HEK293 (cell line): ENCODE measurements around the gene KRTAP4-7.

Experiments used
- CTCF ChIA-PET: fragments of 350-600 bp; formaldehyde crosslinking; extraction: SDS; loops from one replicate; lab custom pipeline; 2021; ENCODE audit warnings: antibody characterized with exemption; lab: Yijun Ruan, JAX
- POLR2A ChIA-PET: fragments of 300-600 bp; formaldehyde crosslinking; extraction: SDS; loops from one replicate; lab custom pipeline; 2020; ENCODE audit warnings: antibody characterized with exemption, inconsistent platforms; lab: Yijun Ruan, JAX
- H3K27ac ChIP-seq: fragments of 200-500 bp; sonication (Bioruptor generic); 2 replicates; pipeline ENCODE4 v1.5.1; 2014; ENCODE audit warnings: low read depth, low read length, control low read depth, inconsistent platforms; ENCODE audit errors: extremely low read depth
- H3K36me3 ChIP-seq, 2 experiments: fragments of 200-500 bp in 1 of 2; sonication (Bioruptor generic) in 1 of 2; 1 replicate in 1 of 2; 2 replicates in 1 of 2; pipeline ENCODE4 v1.5.1; 2014 to 2017; ENCODE audit warnings: inconsistent platforms in 2 of 2, low read length in 2 of 2; ENCODE audit not compliant: control insufficient read depth in 2 of 2, insufficient read depth in 1 of 2
- H3K4me1 ChIP-seq: fragments of 200-500 bp; sonication (Bioruptor generic); 2 replicates; pipeline ENCODE4 v1.5.1; 2014; ENCODE audit warnings: mild to moderate bottlenecking, low read length, inconsistent platforms; ENCODE audit not compliant: control insufficient read depth, insufficient read depth
- H3K4me3 ChIP-seq: 2 replicates; pipeline ENCODE4 v1.5.1; 2011; ENCODE audit warnings: low read depth, mild to moderate bottlenecking, control low read depth, low read length, moderate library complexity
- H3K9me3 ChIP-seq: fragments of 200-500 bp; sonication (Bioruptor generic); 2 replicates; pipeline ENCODE4 v1.5.1; 2014; ENCODE audit warnings: low read depth, low read length, inconsistent platforms; ENCODE audit not compliant: control insufficient read depth, insufficient read depth
- ATF2 ChIP-seq: fragments of 450-650 bp; formaldehyde crosslinking; IDR thresholded peaks from 2 replicates; pipeline ENCODE4 v1.5.1; 2016; ENCODE audit warnings: missing biosample characterization, missing genetic modification characterization, low read depth
- FEZF1 ChIP-seq: fragments of 450-650 bp; formaldehyde crosslinking; IDR thresholded peaks from 2 replicates; pipeline ENCODE4 v1.5.1; 2016; ENCODE audit warnings: missing biosample characterization, missing genetic modification characterization
- HOXD13 ChIP-seq: sonication (generic); formaldehyde crosslinking; IDR thresholded peaks from 2 replicates; pipeline ENCODE4 v1.8.0; 2022; ENCODE audit warnings: missing genetic modification reagents, borderline replicate concordance
- MYNN ChIP-seq: fragments of 450-650 bp; formaldehyde crosslinking; IDR thresholded peaks from 2 replicates; pipeline ENCODE4 v1.5.1; 2016; ENCODE audit warnings: missing biosample characterization, missing genetic modification characterization, borderline replicate concordance
- TSHZ1 ChIP-seq: fragments of 450-650 bp; formaldehyde crosslinking; IDR thresholded peaks from 2 replicates; pipeline ENCODE4 v1.5.1; 2016; ENCODE audit warnings: missing biosample characterization, missing genetic modification characterization, borderline replicate concordance
- ZBTB17 ChIP-seq: fragments of 450-650 bp; formaldehyde crosslinking; IDR thresholded peaks from 2 replicates; pipeline ENCODE4 v1.5.1; 2016; ENCODE audit warnings: missing biosample characterization, missing genetic modification characterization
- ZBTB6 ChIP-seq: fragments of 450-650 bp; formaldehyde crosslinking; IDR thresholded peaks from 2 replicates; pipeline ENCODE4 v1.5.1; 2017; ENCODE audit warnings: missing biosample characterization, missing genetic modification characterization
- ZEB2 ChIP-seq: fragments of 450-650 bp; formaldehyde crosslinking; IDR thresholded peaks from 2 replicates; pipeline ENCODE4 v1.5.1; 2016; ENCODE audit warnings: missing biosample characterization, missing genetic modification characterization
- ZIC2 ChIP-seq: fragments of 450-650 bp; formaldehyde crosslinking; IDR thresholded peaks from 2 replicates; pipeline ENCODE4 v1.5.1; 2016; ENCODE audit warnings: missing biosample characterization, missing genetic modification characterization
- ZNF140 ChIP-seq: fragments of 450-650 bp; formaldehyde crosslinking; IDR thresholded peaks from 2 replicates; pipeline ENCODE4 v1.5.1; 2016; ENCODE audit warnings: missing biosample characterization, missing genetic modification characterization
- ZNF184 ChIP-seq: fragments of 450-650 bp; IDR thresholded peaks from 2 replicates; pipeline ENCODE4 v1.5.1; 2018; ENCODE audit warnings: missing biosample characterization, mild to moderate bottlenecking, missing genetic modification characterization
- ZNF214 ChIP-seq: fragments of 450-650 bp; formaldehyde crosslinking; IDR thresholded peaks from 2 replicates; pipeline ENCODE4 v1.5.1; 2017; ENCODE audit warnings: missing biosample characterization, mild to moderate bottlenecking, missing genetic modification characterization, borderline replicate concordance
- ZNF335 ChIP-seq: fragments of 450-650 bp; formaldehyde crosslinking; conservative IDR thresholded peaks from 2 replicates; pipeline ENCODE4 v1.5.1; 2016; ENCODE audit warnings: missing biosample characterization, missing genetic modification characterization
- ZNF398 ChIP-seq: fragments of 450-650 bp; formaldehyde crosslinking; IDR thresholded peaks from 2 replicates; pipeline ENCODE4 v1.5.1; 2017; ENCODE audit warnings: missing biosample characterization, missing genetic modification characterization
- ZNF426 ChIP-seq: fragments of 450-650 bp; formaldehyde crosslinking; IDR thresholded peaks from 2 replicates; pipeline ENCODE4 v1.5.1; 2017; ENCODE audit warnings: missing biosample characterization, missing genetic modification characterization, mild to moderate bottlenecking, inconsistent platforms, moderate library complexity
- ZNF600 ChIP-seq: fragments of 450-650 bp; formaldehyde crosslinking; IDR thresholded peaks from 2 replicates; pipeline ENCODE4 v1.5.1; 2016; ENCODE audit warnings: missing biosample characterization, missing genetic modification characterization
- ZNF629 ChIP-seq: fragments of 450-650 bp; formaldehyde crosslinking; IDR thresholded peaks from 2 replicates; pipeline ENCODE4 v1.5.1; 2017; ENCODE audit warnings: missing biosample characterization, missing genetic modification characterization
- ZNF639 ChIP-seq: fragments of 450-650 bp; formaldehyde crosslinking; IDR thresholded peaks from 2 replicates; pipeline ENCODE4 v1.5.1; 2016; ENCODE audit warnings: missing biosample characterization, missing genetic modification characterization
- ZNF837 ChIP-seq: fragments of 450-650 bp; formaldehyde crosslinking; IDR thresholded peaks from 2 replicates; pipeline ENCODE4 v1.5.1; 2016; ENCODE audit warnings: missing biosample characterization, missing genetic modification characterization
- ZSCAN30 ChIP-seq: fragments of 450-650 bp; IDR thresholded peaks from 2 replicates; pipeline ENCODE4 v1.5.1; 2018; ENCODE audit warnings: missing biosample characterization, mild to moderate bottlenecking, missing genetic modification characterization, moderate library complexity
- ZSCAN5A ChIP-seq: fragments of 450-650 bp; formaldehyde crosslinking; IDR thresholded peaks from 2 replicates; pipeline ENCODE4 v1.5.1; 2016; ENCODE audit warnings: missing biosample characterization, missing genetic modification characterization
- ZXDB ChIP-seq: fragments of 450-650 bp; formaldehyde crosslinking; IDR thresholded peaks from 2 replicates; pipeline ENCODE4 v1.5.1; 2016; ENCODE audit warnings: missing biosample characterization, missing genetic modification characterization
- TF ChIP-seq, protein P1 (sequence below): fragments of 450-650 bp; formaldehyde crosslinking; IDR thresholded peaks from 2 replicates; pipeline ENCODE4 v1.5.1; 2016; ENCODE audit warnings: missing biosample characterization, missing genetic modification characterization

Gene KRTAP4-7

DNA sequence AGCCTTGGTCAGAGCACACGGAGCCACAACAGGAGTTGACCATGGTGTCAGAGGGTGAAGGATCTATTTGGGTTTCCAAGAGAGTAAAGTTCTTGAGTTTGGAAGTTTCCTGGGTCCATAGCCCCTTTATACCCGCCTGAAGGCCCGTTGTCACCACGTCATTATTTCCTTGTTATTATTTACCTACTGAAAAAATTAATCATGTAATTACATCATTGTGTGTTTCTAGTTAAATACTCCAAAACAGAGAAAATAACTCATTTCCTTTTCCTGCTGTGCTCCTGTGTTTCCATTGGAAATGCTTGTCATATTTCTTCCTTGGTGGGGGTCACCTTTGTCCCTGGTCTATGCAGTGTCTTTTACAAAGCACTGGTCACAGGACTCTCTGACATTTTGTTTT, 14.1 kb downstream of the KRTAP4-7 start, which contains the start of gene KRTAP4-8:
Gene KRTAP4-8 (minus strand): TSS at position 101 of the 400 bp plus-strand sequence. CDS start 58 bp downstream, at position 43.
- POLR2A ChIA-PET, result no interaction called here
- no peak within 1 kb of the TSS for H3K27ac ChIP-seq
- CTCF ChIA-PET, result no interaction called here
- H3K4me3 ChIP-seq, result no peak within 1 kb of the TSS
- no peaks in the 10 kb centered on the region for H3K9me3 ChIP-seq
- no peaks in the 10 kb centered on the region for H3K4me1 ChIP-seq
- no peaks in the 10 kb centered on the region for H3K36me3 ChIP-seq
- no peak for TF ChIP-seq ZNF214 (tag by site-specific recombination)
- TF ChIP-seq ZNF639 (tag by site-specific recombination), result no peak
- TF ChIP-seq ATF2 (tag by site-specific recombination), result no peak
- no peak for TF ChIP-seq ZNF600 (tag by site-specific recombination)
- no peak for TF ChIP-seq ZNF398 (tag by site-specific recombination)
- TF ChIP-seq FEZF1 (tag by site-specific recombination), result no peak
- TF ChIP-seq HOXD13 (CRISPR knock-in tag), result no peak
- TF ChIP-seq ZNF140 (tag by site-specific recombination), result no peak
- TF ChIP-seq ZIC2, result no peak
- TF ChIP-seq ZSCAN5A, result no peak
- no peak for TF ChIP-seq ZSCAN30 (tag by site-specific recombination)
- no peak for TF ChIP-seq ZXDB
- TF ChIP-seq ZNF837 (tag by site-specific recombination), result no peak
- TF ChIP-seq, all 188 proteins: peak for 0

DNA sequence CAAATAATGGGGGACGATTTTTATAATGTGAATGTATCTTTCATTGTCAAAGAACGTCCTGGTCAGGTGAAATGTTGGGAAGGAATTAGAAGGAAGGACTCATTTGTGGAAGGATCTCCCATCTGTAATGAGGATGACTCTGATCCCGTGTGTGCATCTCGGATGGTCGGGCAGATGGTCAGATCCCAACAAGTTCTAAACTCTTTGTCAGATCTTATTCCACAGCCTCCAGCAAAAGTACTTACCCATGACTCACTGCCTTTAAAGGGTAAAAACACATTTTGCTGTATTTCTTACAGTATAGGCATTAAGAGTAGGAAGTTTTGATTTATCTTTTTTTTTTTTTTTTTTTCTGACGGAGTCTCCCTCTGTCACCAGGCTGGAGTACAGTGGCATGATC, 14.5 kb downstream of the KRTAP4-7 start:
- Histone ChIP-seq H3K36me3 (no peaks in the 10 kb centered on the region), H3K9me3 (no peaks in the 10 kb centered on the region), H3K4me1 (no peaks in the 10 kb centered on the region), H3K27ac (no peak overlapping the region), H3K4me3 (no peak overlapping the region)
- CTCF ChIA-PET, result no interaction called here
- POLR2A ChIA-PET, result no interaction called here
- TF ChIP-seq MYNN (tag by site-specific recombination) (no peak), ZEB2 (tag by site-specific recombination) (no peak), ZNF426 (tag by site-specific recombination) (no peak), ZNF335 (tag by site-specific recombination) (no peak), ZNF629 (tag by site-specific recombination) (no peak), ZBTB17 (tag by site-specific recombination) (no peak), TSHZ1 (tag by site-specific recombination) (no peak), ZNF184 (tag by site-specific recombination) (no peak), ZBTB6 (tag by site-specific recombination) (no peak), FEZF1 (tag by site-specific recombination) (no peak)
- TF ChIP-seq, protein P1, sequence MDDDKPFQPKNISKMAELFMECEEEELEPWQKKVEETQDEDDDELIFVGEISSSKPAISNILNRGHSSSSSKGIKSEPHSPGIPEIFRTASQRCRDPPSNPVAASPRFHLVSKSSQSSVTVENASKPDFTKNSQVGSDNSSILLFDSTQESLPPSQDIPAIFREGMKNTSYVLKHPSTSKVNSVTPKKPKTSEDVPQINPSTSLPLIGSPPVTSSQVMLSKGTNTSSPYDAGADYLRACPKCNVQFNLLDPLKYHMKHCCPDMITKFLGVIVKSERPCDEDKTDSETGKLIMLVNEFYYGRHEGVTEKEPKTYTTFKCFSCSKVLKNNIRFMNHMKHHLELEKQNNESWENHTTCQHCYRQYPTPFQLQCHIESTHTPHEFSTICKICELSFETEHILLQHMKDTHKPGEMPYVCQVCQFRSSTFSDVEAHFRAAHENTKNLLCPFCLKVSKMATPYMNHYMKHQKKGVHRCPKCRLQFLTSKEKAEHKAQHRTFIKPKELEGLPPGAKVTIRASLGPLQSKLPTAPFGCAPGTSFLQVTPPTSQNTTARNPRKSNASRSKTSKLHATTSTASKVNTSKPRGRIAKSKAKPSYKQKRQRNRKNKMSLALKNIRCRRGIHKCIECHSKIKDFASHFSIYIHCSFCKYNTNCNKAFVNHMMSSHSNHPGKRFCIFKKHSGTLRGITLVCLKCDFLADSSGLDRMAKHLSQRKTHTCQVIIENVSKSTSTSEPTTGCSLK (tag by site-specific recombination), result no peak
